H1 (cell line): ENCODE data around the gene FGGY. TPM values are rescaled to one million over a fixed set of nuclear protein-coding genes. Genes with fewer than 3 reads are reported as not detected.

ENCODE experiments used
- CBX8 ChIP-seq: fragments of 300-800, 300-1000 bp; sonication (generic); IDR thresholded peaks from 2 replicates; pipeline ENCODE4 v1.7.1; 2016; ENCODE audit warnings: low read depth, low read length, borderline replicate concordance
- POU5F1 ChIP-seq: IDR thresholded peaks from 2 replicates; pipeline ENCODE4 v1.6.1; 2011; ENCODE audit warnings: low read depth, mild to moderate bottlenecking, low read length, moderate library complexity
- RAD21 ChIP-seq, 2 experiments: IDR thresholded peaks in 1 of 2; conservative IDR thresholded peaks in 1 of 2; 2 replicates each; pipeline ENCODE4 v1.6.1; 2011; ENCODE audit warnings: low read depth in 2 of 2, low read length in 2 of 2, improper control_type of control experiment in 1 of 2, inconsistent platforms in 1 of 2, mild to moderate bottlenecking in 1 of 2, moderate library complexity in 1 of 2
- RXRA ChIP-seq: IDR thresholded peaks from 2 replicates; pipeline ENCODE4 v1.6.1; 2011; ENCODE audit warnings: low read depth, mild to moderate bottlenecking, low read length, moderate library complexity; ENCODE audit not compliant: insufficient read depth
- SP2 ChIP-seq: IDR thresholded peaks from 2 replicates; pipeline ENCODE4 v1.6.1; 2012; ENCODE audit warnings: mild to moderate bottlenecking, low read length, inconsistent platforms
- SUZ12 ChIP-seq: fragments of 200-600 bp; sonication (generic); IDR thresholded peaks from 2 replicates; pipeline ENCODE4 v1.6.1; 2012; ENCODE audit warnings: mild to moderate bottlenecking, inconsistent platforms, low read length, moderate library complexity, mixed read lengths
- TAF1 ChIP-seq: IDR thresholded peaks from 2 replicates; pipeline ENCODE4 v1.6.1; 2011; ENCODE audit warnings: mild to moderate bottlenecking, low read depth, low read length
- TCF12 ChIP-seq: IDR thresholded peaks from 2 replicates; pipeline ENCODE4 v1.6.1; 2011; ENCODE audit warnings: low read depth, mild to moderate bottlenecking, low read length
- polyA plus RNA-seq, 7 experiments: library from polyadenylated mRNA; depleted of rRNA in 3 of 7; stranded (reverse) in 5 of 7; unstranded in 2 of 7; fragments of >200 nt in 5 of 7; fragments of 200-250 nt in 2 of 7; gene quantifications; 1 replicate in 5 of 7; 2 replicates in 1 of 7; 4 replicates in 1 of 7; pipeline versions ENCODE4 v1.2.1 to v1.2.3, GENCODE V29; 2011 to 2013; ENCODE audit warnings: missing spikeins in 2 of 7, mixed read lengths in 2 of 7
- total RNA-seq: library from RNA; stranded (reverse); fragmentation: NEBNext Ultra II Directional; extraction: Animal tissue kit (Norgen Biotek cat#: 25700); gene quantifications from 2 replicates; pipeline ENCODE4 v1.2.1, GENCODE V29; 2021

The FGGY gene
- total and polyA plus RNA-seq, 2 of the 8 experiments (the other 6 are each of a cell fraction or from before 2014, with no cell fraction given): 10.3 to 12.5 TPM

DNA sequence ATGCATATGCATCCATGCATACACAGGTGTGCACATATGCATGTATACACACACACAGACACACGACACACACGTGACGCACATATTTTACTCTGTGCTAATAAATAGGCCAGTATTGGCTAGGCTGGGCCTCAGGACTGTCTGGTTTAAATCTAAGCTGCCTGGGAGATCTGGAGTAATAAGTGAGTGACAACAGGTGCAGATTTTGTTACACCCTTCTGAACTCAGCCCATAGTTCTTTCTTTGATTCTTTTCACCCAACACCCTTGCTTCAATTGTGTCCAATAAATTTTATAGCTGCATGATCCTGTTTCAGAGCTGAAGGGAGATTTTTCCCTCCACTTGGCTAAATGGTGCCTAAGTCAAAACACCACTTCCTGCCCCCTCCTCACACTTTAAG, 132.8 kb downstream of the FGGY start (continued):
- TF ChIP-seq SUZ12 (no peak), RAD21 (IDR thresholded peaks at IDR 0.05 in 1 of 2, conservative IDR thresholded peaks at IDR 0.05 in 1 of 2; ENCODE audit: low read depth in 2 of 2, low read length in 2 of 2) (no peak), SP2 (no peak), RXRA (no peak), TCF12 (no peak), TAF1 (no peak), CBX8 (no peak), POU5F1 (no peak)
